Gastroesophageal sphincter (tissue), 3 donors: Measurements from ENCODE around the gene EML5.
"Not testable (repeated sequence)": the region's sequence is repeated elsewhere in the genome, so short reads cannot be mapped to it uniquely, and the experiment has no call there.

ENCODE experiments used
- POLR2A ChIP-seq, 2 donors: fragments of 450-650 bp; IDR thresholded peaks; one replicate each; pipeline ENCODE4 v1.6.1; 2017; ENCODE audit warnings: antibody characterized with exemption in 2 of 2, mild to moderate bottlenecking in 2 of 2, moderate library complexity in 1 of 2
- POLR2AphosphoS5 ChIP-seq: sonication (generic); formaldehyde crosslinking; IDR thresholded peaks from one replicate; pipeline ENCODE4 v1.6.1; 2017; ENCODE audit warnings: antibody characterized with exemption
- TF ChIP-seq, protein P1 (sequence below), 4 experiments: fragments of 200-600 bp in 2 of 4; fragments of 450-650 bp in 2 of 4; sonication (generic) in 1 of 4; IDR thresholded peaks; one replicate each; pipeline ENCODE4 v1.5.1; 2017 to 2019; ENCODE audit warnings: antibody characterized with exemption in 4 of 4, mild to moderate bottlenecking in 2 of 4, moderate library complexity in 2 of 4

GRCh38 chr14:88789573-88789972, 3.2 kb downstream of the EML5 start:
- TF ChIP-seq POLR2AphosphoS5; POLR2A (IDR thresholded peaks at IDR 0.05): not testable (repeated sequence)
- TF ChIP-seq, protein P1, sequence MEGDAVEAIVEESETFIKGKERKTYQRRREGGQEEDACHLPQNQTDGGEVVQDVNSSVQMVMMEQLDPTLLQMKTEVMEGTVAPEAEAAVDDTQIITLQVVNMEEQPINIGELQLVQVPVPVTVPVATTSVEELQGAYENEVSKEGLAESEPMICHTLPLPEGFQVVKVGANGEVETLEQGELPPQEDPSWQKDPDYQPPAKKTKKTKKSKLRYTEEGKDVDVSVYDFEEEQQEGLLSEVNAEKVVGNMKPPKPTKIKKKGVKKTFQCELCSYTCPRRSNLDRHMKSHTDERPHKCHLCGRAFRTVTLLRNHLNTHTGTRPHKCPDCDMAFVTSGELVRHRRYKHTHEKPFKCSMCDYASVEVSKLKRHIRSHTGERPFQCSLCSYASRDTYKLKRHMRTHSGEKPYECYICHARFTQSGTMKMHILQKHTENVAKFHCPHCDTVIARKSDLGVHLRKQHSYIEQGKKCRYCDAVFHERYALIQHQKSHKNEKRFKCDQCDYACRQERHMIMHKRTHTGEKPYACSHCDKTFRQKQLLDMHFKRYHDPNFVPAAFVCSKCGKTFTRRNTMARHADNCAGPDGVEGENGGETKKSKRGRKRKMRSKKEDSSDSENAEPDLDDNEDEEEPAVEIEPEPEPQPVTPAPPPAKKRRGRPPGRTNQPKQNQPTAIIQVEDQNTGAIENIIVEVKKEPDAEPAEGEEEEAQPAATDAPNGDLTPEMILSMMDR (IDR thresholded peaks at IDR 0.05): not testable (repeated sequence)
